ENCODE measurements around the gene KIF5C.

Gene KIF5C

DNA sequence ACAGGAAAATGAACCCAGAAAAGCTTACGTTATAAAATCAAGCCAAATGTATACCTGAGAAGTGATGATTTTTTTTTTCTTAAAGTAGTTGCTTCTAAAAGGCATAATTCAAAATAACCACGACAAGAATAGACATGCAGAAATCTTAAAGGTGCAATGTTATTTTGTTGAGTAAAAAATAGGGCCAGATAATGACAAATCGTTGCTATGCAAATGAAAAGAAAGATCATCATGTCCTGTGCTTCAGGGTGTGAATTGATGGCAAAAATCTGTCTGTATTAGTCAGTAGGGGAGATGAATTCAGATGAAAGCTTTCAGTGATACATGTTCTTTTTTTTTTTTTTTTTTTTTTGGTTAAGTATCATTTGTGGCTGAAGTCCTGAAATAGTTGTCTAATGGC lies 187.5 kb downstream of the KIF5C start:
- Mint-ChIP-seq H3K36me3 (ENCODE audit: low read depth) (peaks cover 4% of the 10 kb centered on the region), H3K27me3 (ENCODE audit: low read depth) (peaks cover 8% of the 10 kb centered on the region), H3K4me1 (peaks cover 4% of the 10 kb centered on the region), H3K4me3 (no peak overlapping the region), H3K9me3 (no peaks in the 10 kb centered on the region), H3K27ac (no peak overlapping the region)
- TF ChIP-seq, protein P1, sequence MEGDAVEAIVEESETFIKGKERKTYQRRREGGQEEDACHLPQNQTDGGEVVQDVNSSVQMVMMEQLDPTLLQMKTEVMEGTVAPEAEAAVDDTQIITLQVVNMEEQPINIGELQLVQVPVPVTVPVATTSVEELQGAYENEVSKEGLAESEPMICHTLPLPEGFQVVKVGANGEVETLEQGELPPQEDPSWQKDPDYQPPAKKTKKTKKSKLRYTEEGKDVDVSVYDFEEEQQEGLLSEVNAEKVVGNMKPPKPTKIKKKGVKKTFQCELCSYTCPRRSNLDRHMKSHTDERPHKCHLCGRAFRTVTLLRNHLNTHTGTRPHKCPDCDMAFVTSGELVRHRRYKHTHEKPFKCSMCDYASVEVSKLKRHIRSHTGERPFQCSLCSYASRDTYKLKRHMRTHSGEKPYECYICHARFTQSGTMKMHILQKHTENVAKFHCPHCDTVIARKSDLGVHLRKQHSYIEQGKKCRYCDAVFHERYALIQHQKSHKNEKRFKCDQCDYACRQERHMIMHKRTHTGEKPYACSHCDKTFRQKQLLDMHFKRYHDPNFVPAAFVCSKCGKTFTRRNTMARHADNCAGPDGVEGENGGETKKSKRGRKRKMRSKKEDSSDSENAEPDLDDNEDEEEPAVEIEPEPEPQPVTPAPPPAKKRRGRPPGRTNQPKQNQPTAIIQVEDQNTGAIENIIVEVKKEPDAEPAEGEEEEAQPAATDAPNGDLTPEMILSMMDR (IDR thresholded peaks at IDR 0.05; ENCODE audit: unreplicated experiment in 3 of 3) = no peak

DNA sequence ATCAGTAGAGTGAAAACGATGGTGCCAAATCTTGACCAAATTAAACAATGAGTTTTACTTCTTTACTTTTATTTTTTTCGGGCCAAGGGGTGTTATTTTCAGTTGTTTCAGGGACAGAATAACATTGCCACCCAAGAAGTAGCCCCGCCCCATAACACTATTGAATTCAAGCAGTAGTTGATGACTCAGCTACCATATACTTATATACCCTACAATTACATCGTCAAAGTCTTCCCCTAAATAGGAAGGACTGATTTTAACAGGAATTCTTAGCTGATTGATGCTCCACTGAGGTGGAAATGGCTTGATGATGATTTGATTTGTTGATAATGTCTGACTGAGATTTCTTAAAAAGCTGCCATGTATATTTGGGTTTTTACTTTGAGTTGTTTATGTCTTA lies 188.2 kb downstream of the KIF5C start:
- Mint-ChIP-seq H3K9me3 (no peaks in the 10 kb centered on the region), H3K4me1 (peaks cover 4% of the 10 kb centered on the region), H3K27ac (no peak overlapping the region), H3K4me3 (no peak overlapping the region), H3K27me3 (ENCODE audit: low read depth) (peaks cover 8% of the 10 kb centered on the region), H3K36me3 (ENCODE audit: low read depth) (peaks cover 4% of the 10 kb centered on the region)
- TF ChIP-seq, protein P1 (IDR thresholded peaks at IDR 0.05; ENCODE audit: unreplicated experiment in 3 of 3) = no peak

DNA sequence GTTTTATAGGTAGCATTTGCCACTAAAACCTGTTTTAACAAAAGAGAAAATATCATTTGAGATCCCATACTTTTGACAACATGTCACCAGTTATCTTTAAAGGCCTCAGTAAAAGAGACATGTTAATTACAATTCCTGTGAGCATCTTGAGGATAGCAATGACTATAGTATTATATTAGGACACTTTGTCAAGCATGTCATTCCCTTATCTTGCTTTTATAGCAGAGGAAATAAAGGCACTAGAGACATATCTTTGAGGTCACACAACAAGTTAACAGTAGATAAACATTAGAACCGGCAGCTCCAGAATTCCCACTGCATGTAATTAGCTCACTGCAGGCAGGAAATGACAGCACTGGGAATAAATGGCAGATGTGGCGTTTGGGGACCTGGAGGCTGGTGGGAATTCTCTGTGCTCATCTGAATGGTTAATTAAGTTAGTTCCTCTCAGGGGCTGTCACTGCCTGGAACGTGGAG lies 189.4 kb downstream of the KIF5C start:
- Mint-ChIP-seq H3K27me3 (ENCODE audit: low read depth) (peaks cover 8% of the 10 kb centered on the region), H3K27ac (peak overlapping the region in 2 of 3 experiments; percentile 7 to 68), H3K9me3 (no peaks in the 10 kb centered on the region)

DNA sequence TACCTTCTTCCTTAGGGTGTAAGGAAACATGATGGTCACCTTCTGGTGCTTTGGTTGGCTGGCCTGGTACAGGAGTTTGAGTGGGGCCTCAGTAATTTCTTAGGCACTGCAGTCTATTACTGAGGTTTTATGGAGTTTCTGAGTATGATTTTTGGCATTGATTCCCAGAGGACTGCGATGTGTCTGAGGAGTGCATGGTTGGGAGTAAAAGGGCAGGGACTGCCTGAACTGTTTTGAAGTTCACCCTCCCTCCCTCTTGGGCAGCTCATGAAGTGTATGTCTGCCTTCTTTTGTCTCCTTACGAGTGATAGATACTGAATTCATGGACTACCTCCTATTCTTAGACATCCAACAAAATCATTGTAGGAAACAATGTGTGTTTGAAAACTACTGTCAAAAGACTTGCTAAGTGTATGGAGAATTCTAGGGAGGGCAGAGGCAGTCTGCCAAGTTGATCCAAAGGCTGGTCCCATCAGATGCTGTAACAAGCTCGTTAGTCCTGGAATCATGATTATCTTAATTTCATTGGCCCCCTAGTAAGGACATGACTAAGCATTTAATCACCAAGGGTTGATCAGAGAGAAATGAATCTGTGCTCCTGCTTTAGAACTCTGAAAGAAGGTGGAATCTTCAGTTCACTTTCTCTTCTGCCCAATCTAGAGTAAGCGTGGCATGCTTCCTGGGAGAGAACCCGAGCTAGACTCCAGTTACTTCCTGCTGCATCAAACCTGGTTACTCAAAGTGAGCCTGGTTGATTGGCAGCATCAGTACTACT lies 190.0 kb downstream of the KIF5C start:
- Mint-ChIP-seq H3K9me3 (no peaks in the 10 kb centered on the region), H3K27ac (peak overlapping the region in 2 of 3 experiments; percentile 7 to 68), H3K4me3 (no peak overlapping the region), H3K36me3 (ENCODE audit: low read depth) (peaks cover 4% of the 10 kb centered on the region), H3K4me1 (peaks cover 11% of the 10 kb centered on the region), H3K27me3 (ENCODE audit: low read depth) (peaks cover 8% of the 10 kb centered on the region)
- TF ChIP-seq, protein P1 (IDR thresholded peaks at IDR 0.05; ENCODE audit: unreplicated experiment in 3 of 3) = no peak

More for the DNA sequence above, 189.4 kb downstream of the KIF5C start:
- Mint-ChIP-seq H3K4me1 (peaks cover 5% of the 10 kb centered on the region), H3K36me3 (ENCODE audit: low read depth) (peaks cover 4% of the 10 kb centered on the region), H3K4me3 (no peak overlapping the region)
- TF ChIP-seq, protein P1 (IDR thresholded peaks at IDR 0.05; ENCODE audit: unreplicated experiment in 3 of 3) = no peak

DNA sequence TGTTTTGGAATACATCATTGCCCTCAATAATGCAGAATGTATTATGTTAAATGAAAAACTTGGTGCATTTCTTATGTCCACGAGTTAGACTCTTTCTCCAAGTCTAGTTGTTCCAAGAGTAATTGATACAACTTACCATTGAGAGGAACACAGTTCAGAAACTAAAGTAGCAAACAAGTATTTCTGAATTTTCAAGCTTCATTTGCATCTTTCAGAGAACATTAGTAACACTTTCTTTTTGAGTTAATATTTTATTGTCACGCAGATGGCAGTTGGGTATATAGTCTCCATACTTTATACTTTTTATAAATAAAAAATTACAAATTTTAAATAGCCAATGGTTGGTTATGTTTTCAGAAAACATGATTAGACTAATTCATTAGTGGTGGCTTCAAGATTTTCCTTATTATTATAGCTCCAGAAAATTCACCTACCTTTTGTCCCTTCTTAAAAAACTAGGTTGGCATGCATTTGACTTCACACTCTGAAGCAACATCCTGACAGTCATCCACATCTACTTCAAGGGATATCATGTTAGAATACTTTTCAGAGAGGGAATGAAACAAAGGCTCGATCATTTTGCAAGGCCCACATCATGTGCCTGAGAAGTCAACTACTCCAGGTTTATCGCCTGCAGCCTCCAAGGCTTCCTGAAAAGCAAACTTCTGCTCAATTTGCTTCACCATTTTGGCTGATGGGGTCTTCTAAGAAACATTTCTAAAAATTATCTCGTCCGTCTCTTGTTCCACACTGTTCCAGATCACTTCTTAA lies 193.4 kb downstream of the KIF5C start:
- H3K27me3 Mint-ChIP-seq (ENCODE audit: low read depth) = peaks cover 8% of the 10 kb centered on the region

More for the DNA sequence above, 193.4 kb downstream of the KIF5C start:
- Mint-ChIP-seq H3K4me3 (no peak overlapping the region), H3K9me3 (no peaks in the 10 kb centered on the region), H3K36me3 (ENCODE audit: low read depth) (peaks cover 4% of the 10 kb centered on the region), H3K27ac (no peak overlapping the region), H3K4me1 (peaks cover 10% of the 10 kb centered on the region)
- TF ChIP-seq, protein P1 (IDR thresholded peaks at IDR 0.05; ENCODE audit: unreplicated experiment in 3 of 3) = no peak

Data from nephron (organoid).